ENCODE measurements around the gene PCDHA13. TPM values are rescaled to one million over a fixed set of nuclear protein-coding genes. Genes with fewer than 3 reads are reported as not detected.

Gene PCDHA13
- total RNA-seq: 0.39 TPM in 1 of 2 replicates, not detected in the other

GRCh38 chr5:140881889-140882590 lies at the start of gene PCDHA13:
Gene PCDHA13, plus strand, starts transcription at chr5:140882124. Its CDS starts 145 bp downstream, at chr5:140882269.

GRCh38 chr5:140833993-140834392 lies 47.9 kb upstream of the PCDHA13 start, which contains the start of gene PCDHA7:
Gene PCDHA7, plus strand, starts transcription at chr5:140834269. Its CDS starts 115 bp downstream, at chr5:140834384.

GRCh38 chr5:140840978-140841962 lies 40.7 kb upstream of the PCDHA13 start, which contains the start of gene PCDHA8:
Gene PCDHA8, plus strand, starts transcription at chr5:140841187. Its CDS starts 135 bp downstream, at chr5:140841322.

GRCh38 chr5:140848139-140849102 lies 33.5 kb upstream of the PCDHA13 start, which contains the start of gene PCDHA9:
Gene PCDHA9, plus strand, starts transcription at chr5:140848382. Its CDS starts 114 bp downstream, at chr5:140848496.

GRCh38 chr5:140855772-140856674 lies 25.9 kb upstream of the PCDHA13 start, which contains the start of gene PCDHA10:
Gene PCDHA10, plus strand, starts transcription at chr5:140855897. Its CDS starts 152 bp downstream, at chr5:140856049.

GRCh38 chr5:140868721-140869554 lies 13.0 kb upstream of the PCDHA13 start, which contains the start of gene PCDHA11:
Gene PCDHA11, plus strand, starts transcription at chr5:140868957. Its CDS starts 147 bp downstream, at chr5:140869104.

GRCh38 chr5:140875085-140876065 lies 6.5 kb upstream of the PCDHA13 start, which contains the start of gene PCDHA12:
Gene PCDHA12, plus strand, starts transcription at chr5:140875308. Its CDS starts 165 bp downstream, at chr5:140875473.

GRCh38 chr5:140925806-140926442 lies 44.0 kb downstream of the PCDHA13 start, which contains the start of gene PCDHAC1:
Gene PCDHAC1, plus strand, starts transcription at chr5:140926299. Its CDS starts 594 bp downstream, at chr5:140926893.

Other genes with a start within 250 kb of the PCDHA13 start
- 0.15 and 1.3 TPM in 2 replicates for gene CD14, start 248.9 kb upstream of the PCDHA13 start, total RNA-seq
- gene TMCO6, start 242.7 kb upstream of the PCDHA13 start, total RNA-seq: 26.7 and 72.8 TPM in 2 replicates
- gene NDUFA2, start 234.5 kb upstream of the PCDHA13 start, total RNA-seq: 47.4 and 58.0 TPM in 2 replicates
- 62.4 and 66.5 TPM in 2 replicates for gene IK, start 234.3 kb upstream of the PCDHA13 start, total RNA-seq
- 15.8 and 18.2 TPM in 2 replicates for gene WDR55, start 217.2 kb upstream of the PCDHA13 start, total RNA-seq
- not detected in 2 replicates for gene DND1, start 208.5 kb upstream of the PCDHA13 start, total RNA-seq
- 43.6 and 55.7 TPM in 2 replicates for gene HARS1, start 190.8 kb upstream of the PCDHA13 start, total RNA-seq
- gene HARS2, start 190.7 kb upstream of the PCDHA13 start, total RNA-seq: 20.3 and 21.3 TPM in 2 replicates
- 18.2 and 25.1 TPM in 2 replicates for gene ZMAT2, start 181.7 kb upstream of the PCDHA13 start, total RNA-seq
- gene PCDHA1, start 96.0 kb upstream of the PCDHA13 start, total RNA-seq: 0.05 TPM in 1 of 2 replicates, not detected in the other
- gene PCDHA2, start 87.3 kb upstream of the PCDHA13 start, total RNA-seq: not detected in 2 replicates
- 0.10 and 0.25 TPM in 2 replicates for gene PCDHA3, start 81.1 kb upstream of the PCDHA13 start, total RNA-seq
- gene PCDHA4, start 75.1 kb upstream of the PCDHA13 start, total RNA-seq: 0.24 and 0.31 TPM in 2 replicates
- not detected in 2 replicates for gene PCDHA5, start 60.5 kb upstream of the PCDHA13 start, total RNA-seq
- gene PCDHA6, start 54.2 kb upstream of the PCDHA13 start, total RNA-seq: 0.37 and 0.64 TPM in 2 replicates
- 0.15 and 0.56 TPM in 2 replicates for gene PCDHA7, start 47.9 kb upstream of the PCDHA13 start, total RNA-seq
- 0.06 TPM in 1 of 2 replicates, not detected in the other for gene PCDHA8, start 40.9 kb upstream of the PCDHA13 start, total RNA-seq
- gene PCDHA9, start 33.7 kb upstream of the PCDHA13 start, total RNA-seq: 0.05 TPM in 1 of 2 replicates, not detected in the other
- 0.06 and 0.59 TPM in 2 replicates for gene PCDHA10, start 26.2 kb upstream of the PCDHA13 start, total RNA-seq
- gene PCDHA11, start 13.2 kb upstream of the PCDHA13 start, total RNA-seq: not detected in 2 replicates
- 0.06 and 0.34 TPM in 2 replicates for gene PCDHA12, start 6.8 kb upstream of the PCDHA13 start, total RNA-seq
- 0.25 TPM in 1 of 2 replicates, not detected in the other for gene PCDHAC1, start 44.2 kb downstream of the PCDHA13 start, total RNA-seq
- gene PCDHAC2, start 84.4 kb downstream of the PCDHA13 start, total RNA-seq: 0.12 and 0.15 TPM in 2 replicates
- gene PCDHB1, start 169.2 kb downstream of the PCDHA13 start, total RNA-seq: not detected in 2 replicates
- 1.9 TPM in 2 replicates for gene PCDHB2, start 212.5 kb downstream of the PCDHA13 start, total RNA-seq
- gene PCDHB3, start 218.3 kb downstream of the PCDHA13 start, total RNA-seq: 0.34 and 1.1 TPM in 2 replicates
- gene PCDHB4, start 239.7 kb downstream of the PCDHA13 start, total RNA-seq: 0.64 and 0.75 TPM in 2 replicates